GM23338 (cell line): ENCODE results near the gene INO80E. TPM values are rescaled to one million over a fixed set of nuclear protein-coding genes. Genes with fewer than 3 reads are reported as not detected.

ENCODE experiments used
- ATAC-seq: fragments of 200-7000 bp; cut with Tn5 transposase; 3 replicates; pipeline ENCODE4 v1.9.1; 2020
- DNase-seq: peaks from one replicate; pipeline ENCODE4 v3.0.0-alpha.2; 2015; ENCODE audit warnings: low spot score
- H2AFZ ChIP-seq: fragments of 200-600 bp; sonication (generic); 2 replicates; pipeline ENCODE4 v1.8.0; 2016; ENCODE audit warnings: antibody characterized with exemption, mild to moderate bottlenecking, moderate library complexity
- H3F3A ChIP-seq: fragments of 200-600 bp; sonication (generic); replicated peaks from 2 replicates; pipeline ENCODE4 v1.8.0; 2017; ENCODE audit warnings: antibody characterized with exemption, mixed run types, low read depth
- H3K27ac ChIP-seq: fragments of 200-600 bp; sonication (generic); 2 replicates; pipeline ENCODE4 v1.6.1; 2016; ENCODE audit warnings: low read depth
- H3K27me3 ChIP-seq: fragments of 200-600 bp; sonication (generic); 2 replicates; pipeline ENCODE4 v1.8.0; 2016; ENCODE audit warnings: mild to moderate bottlenecking, mixed run types, moderate library complexity; ENCODE audit not compliant: insufficient read depth
- H3K36me3 ChIP-seq: fragments of 200-600 bp; sonication (generic); 2 replicates; pipeline ENCODE4 v1.8.0; 2016; ENCODE audit warnings: mild to moderate bottlenecking; ENCODE audit not compliant: insufficient read depth
- H3K4me1 ChIP-seq: fragments of 200-600 bp; sonication (generic); 2 replicates; pipeline ENCODE4 v1.8.0; 2016; ENCODE audit warnings: mild to moderate bottlenecking, moderate library complexity; ENCODE audit not compliant: insufficient read depth
- H3K4me2 ChIP-seq: fragments of 200-600 bp; sonication (generic); 2 replicates; pipeline ENCODE4 v1.7.1; 2017; ENCODE audit warnings: mixed run types
- H3K4me3 ChIP-seq: fragments of 200-600 bp; sonication (generic); 2 replicates; pipeline ENCODE4 v1.6.1; 2016; ENCODE audit warnings: mixed run types
- H3K79me2 ChIP-seq: fragments of 200-600 bp; sonication (generic); replicated peaks from 2 replicates; pipeline ENCODE4 v1.8.0; 2017; ENCODE audit warnings: mild to moderate bottlenecking; ENCODE audit not compliant: insufficient read depth
- H3K9me2 ChIP-seq: fragments of 200-600 bp; sonication (generic); 2 replicates; pipeline ENCODE4 v1.8.0; 2017; ENCODE audit not compliant: insufficient read depth
- H4K20me1 ChIP-seq: fragments of 200-600 bp; sonication (generic); replicated peaks from 2 replicates; pipeline ENCODE4 v1.8.0; 2017; ENCODE audit warnings: mild to moderate bottlenecking; ENCODE audit not compliant: insufficient read depth
- H3K27ac Mint-ChIP-seq: 2 replicates; pipeline ENCODE4 v1.8.0; 2020; ENCODE audit warnings: inconsistent platforms, mild to moderate bottlenecking, moderate library complexity, mixed read lengths
- H3K27me3 Mint-ChIP-seq: 3 replicates; pipeline ENCODE4 v1.8.0; 2022; ENCODE audit warnings: low read depth, mild to moderate bottlenecking, moderate library complexity, mixed read lengths, inconsistent platforms; ENCODE audit not compliant: insufficient read depth, poor library complexity
- H3K36me3 Mint-ChIP-seq: 3 replicates; pipeline ENCODE4 v1.8.0; 2021; ENCODE audit warnings: low read depth, mild to moderate bottlenecking, inconsistent platforms, moderate library complexity, mixed read lengths
- H3K4me1 Mint-ChIP-seq: 3 replicates; pipeline ENCODE4 v1.8.0; 2020; ENCODE audit warnings: mild to moderate bottlenecking, inconsistent platforms, mixed read lengths
- H3K4me3 Mint-ChIP-seq: 3 replicates; pipeline ENCODE4 v1.8.0; 2021; ENCODE audit warnings: moderate library complexity, mild to moderate bottlenecking, inconsistent platforms, mixed read lengths
- H3K9me3 Mint-ChIP-seq: 3 replicates; pipeline ENCODE4 v1.8.0; 2020; ENCODE audit warnings: moderate library complexity, mild to moderate bottlenecking, inconsistent platforms, mixed read lengths
- CREB1 ChIP-seq: fragments of 250-450 bp; sonication (Bioruptor Pico); IDR thresholded peaks from 2 replicates; pipeline ENCODE4 v1.5.0; 2020; ENCODE audit warnings: low read depth, mild to moderate bottlenecking, moderate library complexity
- EZH2 ChIP-seq: fragments of 200-600 bp; sonication (generic); IDR thresholded peaks from one replicate; pipeline ENCODE4 v1.8.0; 2017; ENCODE audit warnings: antibody characterized with exemption, mild to moderate bottlenecking, low read depth; ENCODE audit not compliant: unreplicated experiment
- EZH2phosphoT487 ChIP-seq: fragments of 200-600 bp; sonication (generic); IDR thresholded peaks from one replicate; pipeline ENCODE4 v1.8.1; 2018; ENCODE audit warnings: antibody characterized with exemption; ENCODE audit not compliant: unreplicated experiment
- JUNB ChIP-seq: IDR thresholded peaks from one replicate; pipeline ENCODE4 v1.6.1; 2016; ENCODE audit warnings: antibody characterized with exemption; ENCODE audit not compliant: unreplicated experiment
- NANOG ChIP-seq: IDR thresholded peaks from 2 replicates; pipeline ENCODE4 v1.6.1; 2016; ENCODE audit warnings: antibody characterized with exemption, borderline replicate concordance
- POLR2AphosphoS5 ChIP-seq: IDR thresholded peaks from 2 replicates; pipeline ENCODE4 v1.6.1; 2016; ENCODE audit warnings: antibody characterized with exemption, low read depth
- STAT1 ChIP-seq: IDR thresholded peaks from one replicate; pipeline ENCODE4 v1.6.1; 2016; ENCODE audit warnings: antibody characterized with exemption; ENCODE audit not compliant: unreplicated experiment
- ZNF114 ChIP-seq: fragments of 250-450 bp; sonication (Bioruptor Pico); IDR thresholded peaks from 2 replicates; pipeline ENCODE4 v1.5.0; 2020; ENCODE audit warnings: mild to moderate bottlenecking, moderate library complexity
- ZNF331 ChIP-seq: fragments of 250-450 bp; sonication (Bioruptor Pico); IDR thresholded peaks from 2 replicates; pipeline ENCODE4 v1.5.0; 2020; ENCODE audit warnings: low read depth, mild to moderate bottlenecking, moderate library complexity
- polyA plus RNA-seq: library from polyadenylated mRNA; unstranded; fragments of >200 nt; fragmentation: Nextera tagmentation; extraction: Ambion mirVana; gene quantifications from 2 replicates; pipeline ENCODE4 v1.2.1, GENCODE V29; 2016
- total RNA-seq: library from RNA; depleted of rRNA; stranded (reverse); fragments of >200 nt; shearing (Covaris generic); gene quantifications from 2 replicates; pipeline ENCODE4 v1.2.3, GENCODE V29; 2014
- TF ChIP-seq, protein P1 (sequence below): fragments of 250-450 bp; sonication (Bioruptor Pico); IDR thresholded peaks from 2 replicates; pipeline ENCODE4 v1.5.0; 2020; ENCODE audit warnings: mild to moderate bottlenecking, moderate library complexity
- TF ChIP-seq, protein P2 (sequence below): IDR thresholded peaks from 2 replicates; pipeline ENCODE4 v1.6.1; 2016; ENCODE audit warnings: antibody characterized with exemption
- TF ChIP-seq, protein P3 (sequence below), 2 experiments: fragments of 200-600 bp in 1 of 2; sonication (generic) in 1 of 2; conservative IDR thresholded peaks; 2 replicates each; pipeline versions ENCODE4 v1.5.1 to v1.6.1; 2016 to 2017; ENCODE audit warnings: antibody characterized with exemption in 2 of 2, low read depth in 2 of 2, mild to moderate bottlenecking in 2 of 2, moderate library complexity in 1 of 2

Gene INO80E
- total and polyA plus RNA-seq, 2 experiments from 2014 or later, result 66.0 to 71.0 TPM

DNA sequence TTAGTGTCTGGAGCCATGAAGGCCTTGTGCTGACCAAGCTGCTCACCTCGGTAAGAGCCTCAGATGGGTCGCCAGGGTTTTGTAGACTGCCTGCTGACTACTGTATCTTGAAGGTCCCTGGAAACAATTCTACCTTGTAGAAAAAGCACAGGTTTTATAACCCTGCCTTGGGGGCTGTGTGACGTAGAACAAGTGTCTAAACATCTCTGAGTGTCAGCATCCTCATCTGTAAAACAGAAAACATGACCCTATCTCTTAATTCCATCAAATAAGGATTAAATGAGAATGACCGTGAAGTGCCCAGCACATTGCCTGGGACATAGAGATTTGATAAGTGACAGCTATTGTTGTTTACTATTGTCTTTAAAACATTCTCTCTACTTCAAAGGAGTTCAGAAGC lies 27.8 kb upstream of the INO80E start (continued):
- no peak for TF ChIP-seq ZNF331 (CRISPR knock-in tag)
- TF ChIP-seq, protein P1, sequence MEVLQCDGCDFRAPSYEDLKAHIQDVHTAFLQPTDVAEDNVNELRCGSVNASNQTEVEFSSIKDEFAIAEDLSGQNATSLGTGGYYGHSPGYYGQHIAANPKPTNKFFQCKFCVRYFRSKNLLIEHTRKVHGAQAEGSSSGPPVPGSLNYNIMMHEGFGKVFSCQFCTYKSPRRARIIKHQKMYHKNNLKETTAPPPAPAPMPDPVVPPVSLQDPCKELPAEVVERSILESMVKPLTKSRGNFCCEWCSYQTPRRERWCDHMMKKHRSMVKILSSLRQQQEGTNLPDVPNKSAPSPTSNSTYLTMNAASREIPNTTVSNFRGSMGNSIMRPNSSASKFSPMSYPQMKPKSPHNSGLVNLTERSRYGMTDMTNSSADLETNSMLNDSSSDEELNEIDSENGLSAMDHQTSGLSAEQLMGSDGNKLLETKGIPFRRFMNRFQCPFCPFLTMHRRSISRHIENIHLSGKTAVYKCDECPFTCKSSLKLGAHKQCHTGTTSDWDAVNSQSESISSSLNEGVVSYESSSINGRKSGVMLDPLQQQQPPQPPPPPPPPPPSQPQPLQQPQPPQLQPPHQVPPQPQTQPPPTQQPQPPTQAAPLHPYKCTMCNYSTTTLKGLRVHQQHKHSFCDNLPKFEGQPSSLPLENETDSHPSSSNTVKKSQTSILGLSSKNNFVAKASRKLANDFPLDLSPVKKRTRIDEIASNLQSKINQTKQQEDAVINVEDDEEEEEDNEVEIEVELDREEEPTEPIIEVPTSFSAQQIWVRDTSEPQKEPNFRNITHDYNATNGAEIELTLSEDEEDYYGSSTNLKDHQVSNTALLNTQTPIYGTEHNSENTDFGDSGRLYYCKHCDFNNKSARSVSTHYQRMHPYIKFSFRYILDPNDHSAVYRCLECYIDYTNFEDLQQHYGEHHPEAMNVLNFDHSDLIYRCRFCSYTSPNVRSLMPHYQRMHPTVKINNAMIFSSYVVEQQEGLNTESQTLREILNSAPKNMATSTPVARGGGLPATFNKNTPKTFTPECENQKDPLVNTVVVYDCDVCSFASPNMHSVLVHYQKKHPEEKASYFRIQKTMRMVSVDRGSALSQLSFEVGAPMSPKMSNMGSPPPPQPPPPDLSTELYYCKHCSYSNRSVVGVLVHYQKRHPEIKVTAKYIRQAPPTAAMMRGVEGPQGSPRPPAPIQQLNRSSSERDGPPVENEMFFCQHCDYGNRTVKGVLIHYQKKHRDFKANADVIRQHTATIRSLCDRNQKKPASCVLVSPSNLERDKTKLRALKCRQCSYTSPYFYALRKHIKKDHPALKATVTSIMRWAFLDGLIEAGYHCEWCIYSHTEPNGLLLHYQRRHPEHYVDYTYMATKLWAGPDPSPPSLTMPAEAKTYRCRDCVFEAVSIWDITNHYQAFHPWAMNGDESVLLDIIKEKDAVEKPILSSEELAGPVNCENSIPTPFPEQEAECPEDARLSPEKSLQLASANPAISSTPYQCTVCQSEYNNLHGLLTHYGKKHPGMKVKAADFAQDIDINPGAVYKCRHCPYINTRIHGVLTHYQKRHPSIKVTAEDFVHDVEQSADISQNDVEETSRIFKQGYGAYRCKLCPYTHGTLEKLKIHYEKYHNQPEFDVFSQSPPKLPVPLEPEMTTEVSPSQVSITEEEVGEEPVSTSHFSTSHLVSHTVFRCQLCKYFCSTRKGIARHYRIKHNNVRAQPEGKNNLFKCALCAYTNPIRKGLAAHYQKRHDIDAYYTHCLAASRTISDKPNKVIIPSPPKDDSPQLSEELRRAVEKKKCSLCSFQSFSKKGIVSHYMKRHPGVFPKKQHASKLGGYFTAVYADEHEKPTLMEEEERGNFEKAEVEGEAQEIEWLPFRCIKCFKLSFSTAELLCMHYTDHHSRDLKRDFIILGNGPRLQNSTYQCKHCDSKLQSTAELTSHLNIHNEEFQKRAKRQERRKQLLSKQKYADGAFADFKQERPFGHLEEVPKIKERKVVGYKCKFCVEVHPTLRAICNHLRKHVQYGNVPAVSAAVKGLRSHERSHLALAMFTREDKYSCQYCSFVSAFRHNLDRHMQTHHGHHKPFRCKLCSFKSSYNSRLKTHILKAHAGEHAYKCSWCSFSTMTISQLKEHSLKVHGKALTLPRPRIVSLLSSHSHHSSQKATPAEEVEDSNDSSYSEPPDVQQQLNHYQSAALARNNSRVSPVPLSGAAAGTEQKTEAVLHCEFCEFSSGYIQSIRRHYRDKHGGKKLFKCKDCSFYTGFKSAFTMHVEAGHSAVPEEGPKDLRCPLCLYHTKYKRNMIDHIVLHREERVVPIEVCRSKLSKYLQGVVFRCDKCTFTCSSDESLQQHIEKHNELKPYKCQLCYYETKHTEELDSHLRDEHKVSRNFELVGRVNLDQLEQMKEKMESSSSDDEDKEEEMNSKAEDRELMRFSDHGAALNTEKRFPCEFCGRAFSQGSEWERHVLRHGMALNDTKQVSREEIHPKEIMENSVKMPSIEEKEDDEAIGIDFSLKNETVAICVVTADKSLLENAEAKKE (CRISPR knock-in tag), result no peak

DNA sequence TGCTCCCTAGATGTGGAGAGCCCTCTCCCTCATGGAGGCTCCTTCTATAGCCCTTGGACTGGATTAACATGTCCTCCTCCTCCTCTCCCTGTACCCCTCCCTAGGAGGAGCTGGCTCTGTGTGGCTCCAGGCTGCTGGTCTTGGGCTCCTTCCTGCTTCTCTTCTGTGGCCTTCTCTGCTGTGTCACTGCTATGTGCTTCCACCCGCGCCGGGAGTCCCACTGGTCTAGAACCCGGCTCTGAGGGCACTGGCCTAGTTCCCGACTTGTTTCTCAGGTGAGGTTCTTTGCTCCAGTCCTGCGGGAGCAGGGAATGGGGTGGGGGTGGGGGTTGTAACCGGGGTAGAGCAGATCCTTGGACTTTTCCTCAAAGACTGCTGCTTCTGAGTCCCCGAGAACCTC lies 24.7 kb upstream of the INO80E start:
- Histone ChIP-seq H3K36me3 (peaks cover 14% of the 10 kb centered on the region), H3F3A (peaks cover 23% of the 10 kb centered on the region; the same call in 1 of the 2 replicates)
- H3K27ac Mint-ChIP-seq, result no peak overlapping the region

DNA sequence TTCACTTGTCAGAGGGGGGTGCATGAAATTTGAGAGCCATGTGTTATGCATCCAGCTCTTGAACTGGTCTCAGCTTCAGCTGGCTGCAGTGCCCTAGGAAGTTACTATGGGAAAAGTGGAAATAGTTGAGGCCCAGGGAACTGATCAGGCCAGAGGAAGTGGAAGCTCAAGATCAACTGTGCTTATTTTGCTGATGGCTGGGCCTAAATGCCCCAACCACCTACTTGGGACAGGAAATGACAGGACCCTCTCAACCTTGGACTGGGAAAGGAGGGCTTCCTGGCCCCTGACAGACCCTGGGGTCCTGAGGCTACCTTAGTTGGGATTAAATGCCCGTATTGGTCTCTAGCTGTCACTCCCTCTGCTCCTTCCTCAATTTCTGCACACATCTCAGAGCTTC lies 23.5 kb upstream of the INO80E start:
- no peak for DNase-seq
- Histone ChIP-seq H2AFZ (no peak overlapping the region), H3K9me2 (peaks cover 4% of the 10 kb centered on the region; the same call in 1 of the 2 replicates), H3K27ac (no peak overlapping the region), H3K79me2 (peaks cover 35% of the 10 kb centered on the region), H3K27me3 (peaks cover 16% of the 10 kb centered on the region), H3K36me3 (peaks cover 14% of the 10 kb centered on the region), H3F3A (peaks cover 23% of the 10 kb centered on the region; the same call in 1 of the 2 replicates), H4K20me1 (peaks cover 16% of the 10 kb centered on the region), H3K4me3 (no peak overlapping the region), H3K4me2 (no peak overlapping the region), H3K4me1 (peaks cover 27% of the 10 kb centered on the region)
- Mint-ChIP-seq H3K9me3 (peaks cover 21% of the 10 kb centered on the region), H3K27me3 (peaks cover 18% of the 10 kb centered on the region), H3K4me1 (peaks cover 29% of the 10 kb centered on the region), H3K27ac (no peak overlapping the region), H3K4me3 (no peak overlapping the region), H3K36me3 (peaks cover 41% of the 10 kb centered on the region)
- ATAC-seq, result no peak
- no peak for TF ChIP-seq NANOG
- TF ChIP-seq ZNF331 (CRISPR knock-in tag), result no peak
- no peak for TF ChIP-seq STAT1
- no peak for TF ChIP-seq ZNF114
- TF ChIP-seq, protein P2, sequence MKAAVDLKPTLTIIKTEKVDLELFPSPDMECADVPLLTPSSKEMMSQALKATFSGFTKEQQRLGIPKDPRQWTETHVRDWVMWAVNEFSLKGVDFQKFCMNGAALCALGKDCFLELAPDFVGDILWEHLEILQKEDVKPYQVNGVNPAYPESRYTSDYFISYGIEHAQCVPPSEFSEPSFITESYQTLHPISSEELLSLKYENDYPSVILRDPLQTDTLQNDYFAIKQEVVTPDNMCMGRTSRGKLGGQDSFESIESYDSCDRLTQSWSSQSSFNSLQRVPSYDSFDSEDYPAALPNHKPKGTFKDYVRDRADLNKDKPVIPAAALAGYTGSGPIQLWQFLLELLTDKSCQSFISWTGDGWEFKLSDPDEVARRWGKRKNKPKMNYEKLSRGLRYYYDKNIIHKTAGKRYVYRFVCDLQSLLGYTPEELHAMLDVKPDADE, result no peak
- TF ChIP-seq POLR2AphosphoS5, result no peak
- TF ChIP-seq, protein P3, sequence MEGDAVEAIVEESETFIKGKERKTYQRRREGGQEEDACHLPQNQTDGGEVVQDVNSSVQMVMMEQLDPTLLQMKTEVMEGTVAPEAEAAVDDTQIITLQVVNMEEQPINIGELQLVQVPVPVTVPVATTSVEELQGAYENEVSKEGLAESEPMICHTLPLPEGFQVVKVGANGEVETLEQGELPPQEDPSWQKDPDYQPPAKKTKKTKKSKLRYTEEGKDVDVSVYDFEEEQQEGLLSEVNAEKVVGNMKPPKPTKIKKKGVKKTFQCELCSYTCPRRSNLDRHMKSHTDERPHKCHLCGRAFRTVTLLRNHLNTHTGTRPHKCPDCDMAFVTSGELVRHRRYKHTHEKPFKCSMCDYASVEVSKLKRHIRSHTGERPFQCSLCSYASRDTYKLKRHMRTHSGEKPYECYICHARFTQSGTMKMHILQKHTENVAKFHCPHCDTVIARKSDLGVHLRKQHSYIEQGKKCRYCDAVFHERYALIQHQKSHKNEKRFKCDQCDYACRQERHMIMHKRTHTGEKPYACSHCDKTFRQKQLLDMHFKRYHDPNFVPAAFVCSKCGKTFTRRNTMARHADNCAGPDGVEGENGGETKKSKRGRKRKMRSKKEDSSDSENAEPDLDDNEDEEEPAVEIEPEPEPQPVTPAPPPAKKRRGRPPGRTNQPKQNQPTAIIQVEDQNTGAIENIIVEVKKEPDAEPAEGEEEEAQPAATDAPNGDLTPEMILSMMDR (conservative IDR thresholded peaks at IDR 0.05; ENCODE audit: low read depth in 2 of 2), result no peak
- TF ChIP-seq EZH2phosphoT487, result no peak
- TF ChIP-seq EZH2, result no peak

More for the DNA sequence above, 24.7 kb upstream of the INO80E start:
- Mint-ChIP-seq H3K9me3 (peaks cover 21% of the 10 kb centered on the region), H3K36me3 (peaks cover 41% of the 10 kb centered on the region), H3K4me3 (no peak overlapping the region), H3K27me3 (peaks cover 18% of the 10 kb centered on the region), H3K4me1 (peaks cover 17% of the 10 kb centered on the region)
- no peak for DNase-seq
- H3K9me2 ChIP-seq, result peaks cover 4% of the 10 kb centered on the region; the same call in 1 of the 2 replicates
- TF ChIP-seq POLR2AphosphoS5 (no peak), CREB1 (no peak), JUNB (no peak)
- peaks cover 16% of the 10 kb centered on the region for H3K27me3 ChIP-seq
- no peak overlapping the region for H2AFZ ChIP-seq
- H3K27ac ChIP-seq, result no peak overlapping the region
- ATAC-seq, result no peak
- H3K4me1 ChIP-seq, result peaks cover 17% of the 10 kb centered on the region
- H3K4me3 ChIP-seq, result no peak overlapping the region
- peaks cover 11% of the 10 kb centered on the region for H4K20me1 ChIP-seq
- peaks cover 23% of the 10 kb centered on the region for H3K79me2 ChIP-seq
- no peak overlapping the region for H3K4me2 ChIP-seq
